ENCODE results near the gene PIGL.

DNA sequence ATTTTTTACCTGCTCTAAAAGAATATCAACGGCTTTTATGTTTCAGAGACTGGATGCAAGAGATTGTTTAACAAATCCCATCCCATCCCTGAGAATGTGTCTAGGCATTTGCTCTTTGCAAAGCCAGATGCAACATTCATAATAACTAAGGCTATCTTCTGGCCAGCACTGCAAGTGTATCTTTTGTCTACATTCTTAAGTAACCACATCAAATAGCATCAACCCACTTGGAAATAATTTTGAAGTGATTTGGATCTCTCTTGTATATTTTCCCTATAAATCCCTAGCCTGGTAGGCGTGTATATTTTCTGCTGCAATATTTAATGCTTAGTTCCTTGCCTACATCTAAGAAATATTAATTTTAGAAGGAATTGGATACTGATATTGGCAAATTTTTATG is 64.3 kb downstream of the PIGL start:
- TF ChIP-seq POLR2AphosphoS5 (IDR thresholded peaks at IDR 0.05; ENCODE audit: low read depth), result no peak
- TF ChIP-seq, protein P1, sequence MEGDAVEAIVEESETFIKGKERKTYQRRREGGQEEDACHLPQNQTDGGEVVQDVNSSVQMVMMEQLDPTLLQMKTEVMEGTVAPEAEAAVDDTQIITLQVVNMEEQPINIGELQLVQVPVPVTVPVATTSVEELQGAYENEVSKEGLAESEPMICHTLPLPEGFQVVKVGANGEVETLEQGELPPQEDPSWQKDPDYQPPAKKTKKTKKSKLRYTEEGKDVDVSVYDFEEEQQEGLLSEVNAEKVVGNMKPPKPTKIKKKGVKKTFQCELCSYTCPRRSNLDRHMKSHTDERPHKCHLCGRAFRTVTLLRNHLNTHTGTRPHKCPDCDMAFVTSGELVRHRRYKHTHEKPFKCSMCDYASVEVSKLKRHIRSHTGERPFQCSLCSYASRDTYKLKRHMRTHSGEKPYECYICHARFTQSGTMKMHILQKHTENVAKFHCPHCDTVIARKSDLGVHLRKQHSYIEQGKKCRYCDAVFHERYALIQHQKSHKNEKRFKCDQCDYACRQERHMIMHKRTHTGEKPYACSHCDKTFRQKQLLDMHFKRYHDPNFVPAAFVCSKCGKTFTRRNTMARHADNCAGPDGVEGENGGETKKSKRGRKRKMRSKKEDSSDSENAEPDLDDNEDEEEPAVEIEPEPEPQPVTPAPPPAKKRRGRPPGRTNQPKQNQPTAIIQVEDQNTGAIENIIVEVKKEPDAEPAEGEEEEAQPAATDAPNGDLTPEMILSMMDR (IDR thresholded peaks at IDR 0.05; ENCODE audit: insufficient read depth, low read length), result no peak

Data from HL-60 (cell line).